ENCODE results near the gene HCFC1R1.

HCFC1R1 gene

DNA sequence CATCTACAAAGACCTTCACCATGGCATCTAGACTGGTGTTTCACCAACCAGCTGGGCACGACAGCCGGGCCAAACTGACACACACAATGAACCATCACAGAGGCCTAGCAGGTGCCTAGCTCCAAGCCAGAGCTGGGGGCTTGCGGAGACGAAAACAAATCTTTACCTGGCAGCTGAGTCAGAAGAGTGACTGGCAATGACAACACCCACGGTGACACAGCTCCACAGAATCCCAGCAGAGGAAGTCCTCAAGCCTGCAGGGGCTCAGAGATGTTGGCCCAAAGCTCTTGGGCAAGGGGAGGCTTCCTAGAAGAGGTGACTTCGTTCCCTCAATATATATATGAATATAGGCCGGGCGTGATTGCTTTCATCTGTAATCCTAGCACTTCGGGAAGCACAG, 27.8 kb upstream of the HCFC1R1 start:
- TF ChIP-seq, protein P1, sequence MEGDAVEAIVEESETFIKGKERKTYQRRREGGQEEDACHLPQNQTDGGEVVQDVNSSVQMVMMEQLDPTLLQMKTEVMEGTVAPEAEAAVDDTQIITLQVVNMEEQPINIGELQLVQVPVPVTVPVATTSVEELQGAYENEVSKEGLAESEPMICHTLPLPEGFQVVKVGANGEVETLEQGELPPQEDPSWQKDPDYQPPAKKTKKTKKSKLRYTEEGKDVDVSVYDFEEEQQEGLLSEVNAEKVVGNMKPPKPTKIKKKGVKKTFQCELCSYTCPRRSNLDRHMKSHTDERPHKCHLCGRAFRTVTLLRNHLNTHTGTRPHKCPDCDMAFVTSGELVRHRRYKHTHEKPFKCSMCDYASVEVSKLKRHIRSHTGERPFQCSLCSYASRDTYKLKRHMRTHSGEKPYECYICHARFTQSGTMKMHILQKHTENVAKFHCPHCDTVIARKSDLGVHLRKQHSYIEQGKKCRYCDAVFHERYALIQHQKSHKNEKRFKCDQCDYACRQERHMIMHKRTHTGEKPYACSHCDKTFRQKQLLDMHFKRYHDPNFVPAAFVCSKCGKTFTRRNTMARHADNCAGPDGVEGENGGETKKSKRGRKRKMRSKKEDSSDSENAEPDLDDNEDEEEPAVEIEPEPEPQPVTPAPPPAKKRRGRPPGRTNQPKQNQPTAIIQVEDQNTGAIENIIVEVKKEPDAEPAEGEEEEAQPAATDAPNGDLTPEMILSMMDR (IDR thresholded peaks at IDR 0.05) = no peak
- peaks cover 0 to 4% (median 0%) of the 10 kb centered on the region in 3 donors for H3K36me3 ChIP-seq
- no peaks in the 10 kb centered on the region for H3K9me3 ChIP-seq
- peaks cover 10 to 55% of the 10 kb centered on the region in 2 donors for H3K27me3 ChIP-seq
- H3K27ac ChIP-seq = no peak overlapping the region
- H3K4me3 ChIP-seq = no peak overlapping the region
- peaks cover 0 to 9% (median 6%) of the 10 kb centered on the region in 4 donors for H3K4me1 ChIP-seq
- intact Hi-C loops (cut with DNase I; ENCODE audit: low total_unique reads) = no loop called here
- no peak for DNase-seq

DNA sequence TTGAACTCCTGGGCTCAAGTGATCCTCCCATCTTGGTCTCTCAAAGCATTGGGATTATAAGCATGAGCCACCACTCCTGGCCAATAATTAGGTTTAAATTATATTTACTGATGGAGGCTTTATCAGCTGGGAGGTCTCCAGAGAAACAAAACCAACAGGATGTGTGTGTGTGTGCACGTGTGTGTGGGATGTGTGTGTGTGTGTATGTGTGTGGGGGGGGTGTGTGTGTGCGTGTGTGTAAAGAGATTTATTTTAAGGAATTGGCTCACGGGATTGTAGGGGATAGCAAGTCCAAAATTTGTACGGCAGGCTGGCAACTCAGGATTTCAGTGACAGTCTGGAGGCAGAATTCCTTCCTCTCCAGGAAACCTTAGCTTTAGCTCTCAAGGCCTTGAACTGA, 27.3 kb upstream of the HCFC1R1 start:
- intact Hi-C loops (cut with DNase I; ENCODE audit: low total_unique reads) = no loop called here
- Histone ChIP-seq H3K4me1 (peaks cover 0 to 14% (median 10%) of the 10 kb centered on the region in 4 donors), H3K36me3 (peaks cover 0 to 4% (median 0%) of the 10 kb centered on the region in 3 donors), H3K4me3 (no peak overlapping the region), H3K27ac (no peak overlapping the region), H3K9me3 (no peaks in the 10 kb centered on the region), H3K27me3 (peaks cover 11 to 60% of the 10 kb centered on the region in 2 donors)
- TF ChIP-seq, protein P1 (IDR thresholded peaks at IDR 0.05) = no peak
- no peak for DNase-seq

DNA sequence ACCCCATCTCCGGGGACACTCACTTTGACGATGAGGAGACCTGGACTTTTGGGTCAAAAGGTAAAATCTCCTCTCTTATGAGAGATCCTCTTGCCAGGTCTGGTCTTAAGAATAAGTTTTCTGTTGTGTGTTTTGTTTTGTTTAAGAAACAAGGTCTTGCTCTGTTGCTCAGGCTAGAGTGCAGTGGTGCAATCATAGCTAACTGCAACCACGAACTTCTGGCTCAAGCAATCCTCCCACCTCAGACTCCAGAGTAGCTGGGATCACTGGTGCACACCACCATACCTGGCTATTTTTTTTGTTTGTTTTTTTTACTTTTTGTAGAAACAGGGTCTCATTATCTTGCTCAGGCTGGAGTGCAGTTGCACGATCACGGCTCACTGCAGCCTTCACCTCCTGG, 26.7 kb upstream of the HCFC1R1 start:
- H3K4me1 ChIP-seq = peaks cover 0 to 19% (median 16%) of the 10 kb centered on the region in 4 donors
- H3K4me3 ChIP-seq = no peak overlapping the region
- DNase-seq = no peak
- no peak overlapping the region for H3K27ac ChIP-seq
- peaks cover 0 to 4% (median 0%) of the 10 kb centered on the region in 3 donors for H3K36me3 ChIP-seq
- H3K9me3 ChIP-seq = no peaks in the 10 kb centered on the region
- TF ChIP-seq, protein P1 (IDR thresholded peaks at IDR 0.05) = no peak
- H3K27me3 ChIP-seq = peaks cover 14 to 65% of the 10 kb centered on the region in 2 donors
- intact Hi-C loops (cut with DNase I; ENCODE audit: low total_unique reads) = no loop called here

DNA sequence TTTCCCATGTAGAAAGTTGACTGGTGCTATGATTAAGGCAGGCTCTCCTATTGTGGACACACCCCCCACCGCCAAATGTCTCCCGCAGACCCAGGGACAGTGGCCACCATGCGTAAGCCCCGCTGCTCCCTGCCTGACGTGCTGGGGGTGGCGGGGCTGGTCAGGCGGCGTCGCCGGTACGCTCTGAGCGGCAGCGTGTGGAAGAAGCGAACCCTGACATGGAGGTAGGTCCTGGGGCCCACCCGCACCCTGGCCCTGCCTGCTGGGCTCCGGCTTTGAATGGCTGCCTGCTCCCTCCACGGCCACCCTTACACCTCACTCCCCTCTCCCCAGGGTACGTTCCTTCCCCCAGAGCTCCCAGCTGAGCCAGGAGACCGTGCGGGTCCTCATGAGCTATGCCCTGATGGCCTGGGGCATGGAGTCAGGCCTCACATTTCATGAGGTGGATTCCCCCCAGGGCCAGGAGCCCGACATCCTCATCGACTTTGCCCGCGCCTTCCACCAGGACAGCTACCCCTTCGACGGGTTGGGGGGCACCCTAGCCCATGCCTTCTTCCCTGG, 26.3 kb upstream of the HCFC1R1 start:
- DNase-seq = no peak
- H3K36me3 ChIP-seq = peaks cover 0 to 4% (median 0%) of the 10 kb centered on the region in 3 donors
- no peaks in the 10 kb centered on the region for H3K9me3 ChIP-seq
- H3K27ac ChIP-seq = no peak overlapping the region
- H3K27me3 ChIP-seq = peaks cover 15 to 70% of the 10 kb centered on the region in 2 donors
- no peak overlapping the region for H3K4me3 ChIP-seq
- TF ChIP-seq, protein P1 (IDR thresholded peaks at IDR 0.05) = no peak
- intact Hi-C loops (cut with DNase I; ENCODE audit: low total_unique reads) = no loop called here
- H3K4me1 ChIP-seq = peaks cover 0 to 23% (median 19%) of the 10 kb centered on the region in 4 donors

DNA sequence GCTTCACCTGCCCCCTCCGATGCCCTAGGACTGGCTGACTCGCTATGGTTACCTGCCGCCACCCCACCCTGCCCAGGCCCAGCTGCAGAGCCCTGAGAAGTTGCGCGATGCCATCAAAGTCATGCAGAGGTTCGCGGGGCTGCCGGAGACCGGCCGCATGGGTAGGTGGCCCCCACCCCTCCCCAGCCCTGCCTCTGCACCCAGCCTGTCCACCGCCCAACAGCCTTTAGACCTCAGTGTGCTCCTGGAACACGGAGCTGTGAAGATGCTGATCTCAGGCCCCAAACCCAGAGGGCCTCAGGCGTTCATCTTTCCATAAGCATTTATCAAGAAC, 23.6 kb upstream of the HCFC1R1 start:
- no peak overlapping the region for H3K27ac ChIP-seq

More for the DNA sequence above, 23.6 kb upstream of the HCFC1R1 start:
- intact Hi-C loops (cut with DNase I; ENCODE audit: low total_unique reads) = no loop called here
- no peaks in the 10 kb centered on the region for H3K9me3 ChIP-seq
- DNase-seq = no peak
- H3K36me3 ChIP-seq = no peaks in the 10 kb centered on the region
- TF ChIP-seq, protein P1 (IDR thresholded peaks at IDR 0.05) = no peak
- peaks cover 15 to 95% of the 10 kb centered on the region in 2 donors for H3K27me3 ChIP-seq
- H3K4me3 ChIP-seq = no peak overlapping the region
- H3K4me1 ChIP-seq = peaks cover 0 to 23% (median 19%) of the 10 kb centered on the region in 4 donors
